ENCODE data around the gene GFRA1. TPM values are rescaled to one million over a fixed set of nuclear protein-coding genes. Genes with fewer than 3 reads are reported as not detected.
A peak's percentile ranks its signal among the peaks of the same experiment; 100 is the strongest.

GFRA1 gene
- total RNA-seq (ENCODE audit: unreplicated experiment) = 4.2 TPM
- long read RNA-seq = 0 reads

DNA sequence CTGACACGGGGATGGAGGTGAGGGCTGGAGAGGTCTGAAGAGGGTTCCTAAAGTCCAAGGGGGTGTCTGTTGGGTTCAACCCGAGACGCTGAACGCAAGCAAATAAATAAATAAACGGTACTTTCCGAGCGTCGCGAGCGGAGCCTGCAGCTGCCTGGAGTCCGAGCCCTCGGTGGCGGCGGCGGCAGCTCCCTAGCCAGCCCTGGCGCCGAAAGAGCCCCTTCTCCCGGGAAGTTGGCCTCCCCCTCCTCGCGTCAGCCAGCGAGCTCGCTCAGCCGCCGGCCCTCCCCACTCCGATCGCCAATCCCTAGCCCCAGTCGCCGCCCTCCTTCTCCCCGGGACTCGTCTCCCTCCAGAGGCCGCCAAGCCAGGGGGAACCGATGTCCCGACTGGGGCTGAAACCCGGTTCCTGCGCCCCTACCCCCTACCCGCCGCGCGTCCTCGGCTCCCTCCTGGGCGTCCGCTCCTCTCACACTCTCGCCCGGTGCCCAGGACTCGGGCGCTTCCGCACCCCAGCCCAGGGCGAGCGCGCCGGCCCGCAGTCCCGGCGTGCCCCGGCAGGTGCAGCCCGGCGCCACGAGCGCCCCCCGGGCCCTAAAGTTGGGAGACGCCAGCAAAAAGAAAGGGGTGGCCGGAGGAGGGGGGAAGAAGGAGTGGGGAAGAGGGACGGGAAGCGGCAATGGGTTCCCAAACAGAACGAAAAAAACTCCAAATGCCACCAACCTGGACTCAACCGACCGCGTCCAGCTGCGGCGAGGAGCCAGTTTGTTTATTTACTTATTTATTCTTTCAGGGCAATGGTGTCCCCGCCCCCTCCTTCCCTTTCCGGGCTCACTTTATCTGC is at the start of gene GFRA1:
Gene GFRA1 (minus strand): TSS at position 767 of the 844 bp plus-strand sequence. CDS start 1,177 bp downstream, outside the sequence.
- H3K9me3 Mint-ChIP-seq (ENCODE audit: unreplicated experiment) = no peaks in the 10 kb centered on the region
- peak within 1 kb of the TSS; percentile 92 for H3K4me3 Mint-ChIP-seq (ENCODE audit: unreplicated experiment)
- peaks cover 22% of the 10 kb centered on the region for H3K27me3 Mint-ChIP-seq (ENCODE audit: unreplicated experiment)
- TF ChIP-seq, protein P1, sequence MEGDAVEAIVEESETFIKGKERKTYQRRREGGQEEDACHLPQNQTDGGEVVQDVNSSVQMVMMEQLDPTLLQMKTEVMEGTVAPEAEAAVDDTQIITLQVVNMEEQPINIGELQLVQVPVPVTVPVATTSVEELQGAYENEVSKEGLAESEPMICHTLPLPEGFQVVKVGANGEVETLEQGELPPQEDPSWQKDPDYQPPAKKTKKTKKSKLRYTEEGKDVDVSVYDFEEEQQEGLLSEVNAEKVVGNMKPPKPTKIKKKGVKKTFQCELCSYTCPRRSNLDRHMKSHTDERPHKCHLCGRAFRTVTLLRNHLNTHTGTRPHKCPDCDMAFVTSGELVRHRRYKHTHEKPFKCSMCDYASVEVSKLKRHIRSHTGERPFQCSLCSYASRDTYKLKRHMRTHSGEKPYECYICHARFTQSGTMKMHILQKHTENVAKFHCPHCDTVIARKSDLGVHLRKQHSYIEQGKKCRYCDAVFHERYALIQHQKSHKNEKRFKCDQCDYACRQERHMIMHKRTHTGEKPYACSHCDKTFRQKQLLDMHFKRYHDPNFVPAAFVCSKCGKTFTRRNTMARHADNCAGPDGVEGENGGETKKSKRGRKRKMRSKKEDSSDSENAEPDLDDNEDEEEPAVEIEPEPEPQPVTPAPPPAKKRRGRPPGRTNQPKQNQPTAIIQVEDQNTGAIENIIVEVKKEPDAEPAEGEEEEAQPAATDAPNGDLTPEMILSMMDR (IDR thresholded peaks at IDR 0.05; ENCODE audit: unreplicated experiment) = peak; percentile 14
- peaks cover 3% of the 10 kb centered on the region for H3K36me3 Mint-ChIP-seq (ENCODE audit: low read depth, unreplicated experiment)
- H3K27ac Mint-ChIP-seq (ENCODE audit: unreplicated experiment) = no peak within 1 kb of the TSS
- H3K4me1 Mint-ChIP-seq (ENCODE audit: unreplicated experiment) = peaks cover 8% of the 10 kb centered on the region
- DNase-seq (ENCODE audit: low spot score) = peak; percentile 29

- Mint-ChIP-seq H3K36me3 (ENCODE audit: low read depth, unreplicated experiment) (no peaks in the 10 kb centered on the region), H3K4me3 (ENCODE audit: unreplicated experiment) (no peak overlapping the region), H3K9me3 (ENCODE audit: unreplicated experiment) (no peaks in the 10 kb centered on the region), H3K27me3 (ENCODE audit: unreplicated experiment) (peaks cover 2% of the 10 kb centered on the region), H3K27ac (ENCODE audit: unreplicated experiment) (no peak overlapping the region), H3K4me1 (ENCODE audit: unreplicated experiment) (peaks cover 12% of the 10 kb centered on the region)
- DNase-seq (ENCODE audit: low spot score) = no peak
- TF ChIP-seq, protein P1 (IDR thresholded peaks at IDR 0.05; ENCODE audit: unreplicated experiment) = no peak
Observed at GRCh38 chr10:116316503-116316902, 43.5 kb upstream of the GFRA1 start.

DNA sequence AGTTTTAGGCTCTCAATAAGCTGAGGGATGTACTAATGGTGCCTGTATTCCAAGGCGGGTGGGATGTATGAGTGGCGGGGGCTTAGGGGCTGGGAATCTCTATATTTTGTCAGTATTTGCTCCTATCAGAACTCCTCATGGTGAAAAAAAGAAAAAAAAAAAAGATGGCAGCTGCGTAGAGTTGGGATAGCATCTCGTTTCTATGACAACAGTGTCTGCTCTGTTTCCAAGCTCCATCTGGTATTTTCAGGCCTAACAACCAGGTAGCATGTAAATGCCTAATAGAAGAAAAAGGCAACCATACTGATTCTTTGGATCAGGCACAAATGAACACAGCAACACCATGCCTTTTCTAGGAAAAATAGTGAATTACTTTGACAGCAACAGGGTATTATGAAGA is 39.5 kb upstream of the GFRA1 start:
- Mint-ChIP-seq H3K27ac (ENCODE audit: unreplicated experiment) (no peak overlapping the region), H3K27me3 (ENCODE audit: unreplicated experiment) (peaks cover 2% of the 10 kb centered on the region), H3K4me3 (ENCODE audit: unreplicated experiment) (no peak overlapping the region), H3K4me1 (ENCODE audit: unreplicated experiment) (peaks cover 12% of the 10 kb centered on the region), H3K36me3 (ENCODE audit: low read depth, unreplicated experiment) (no peaks in the 10 kb centered on the region), H3K9me3 (ENCODE audit: unreplicated experiment) (no peaks in the 10 kb centered on the region)
- TF ChIP-seq, protein P1 (IDR thresholded peaks at IDR 0.05; ENCODE audit: unreplicated experiment) = no peak
- DNase-seq (ENCODE audit: low spot score) = no peak

DNA sequence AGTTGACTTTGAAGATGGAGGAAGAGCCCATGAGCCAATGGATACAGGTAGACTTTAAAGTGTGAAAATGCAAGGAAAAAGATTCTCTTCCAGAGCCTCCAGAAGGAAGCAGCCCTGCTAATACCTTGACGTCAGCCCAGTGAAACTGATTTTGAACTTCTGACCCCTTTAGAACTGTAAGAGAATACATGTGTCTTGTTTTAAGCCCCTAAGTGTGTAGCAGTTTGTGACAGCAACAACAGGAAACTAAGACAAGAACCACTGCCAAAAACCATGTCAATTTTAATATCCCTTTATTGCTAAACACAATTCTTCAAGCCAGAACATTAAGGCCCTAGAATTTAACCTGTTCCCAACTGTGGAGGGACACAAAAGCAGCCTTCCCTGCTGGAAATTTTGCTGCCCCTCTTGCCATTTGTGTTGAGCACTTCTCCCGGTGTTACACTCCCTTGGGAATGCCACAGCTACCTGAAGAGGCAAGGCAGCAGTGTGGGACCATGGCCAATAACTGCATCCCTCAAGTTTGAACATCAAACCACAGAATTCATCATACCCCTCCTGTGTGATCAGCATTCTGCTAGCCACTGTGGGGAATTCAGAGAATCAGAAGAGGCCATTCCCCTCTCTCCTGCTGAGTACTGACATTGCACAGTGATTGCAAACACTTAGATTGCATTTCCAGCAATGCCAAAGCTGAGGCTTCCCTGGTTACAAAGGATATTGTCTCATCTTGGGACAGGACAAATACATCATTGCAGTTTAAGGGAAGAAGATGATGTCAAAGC is 38.9 kb upstream of the GFRA1 start:
- TF ChIP-seq, protein P1 (IDR thresholded peaks at IDR 0.05; ENCODE audit: unreplicated experiment) = no peak
- Mint-ChIP-seq H3K4me1 (ENCODE audit: unreplicated experiment) (peaks cover 6% of the 10 kb centered on the region), H3K9me3 (ENCODE audit: unreplicated experiment) (no peaks in the 10 kb centered on the region), H3K4me3 (ENCODE audit: unreplicated experiment) (no peak overlapping the region), H3K27me3 (ENCODE audit: unreplicated experiment) (peaks cover 2% of the 10 kb centered on the region), H3K27ac (ENCODE audit: unreplicated experiment) (no peak overlapping the region), H3K36me3 (ENCODE audit: low read depth, unreplicated experiment) (no peaks in the 10 kb centered on the region)
- no peak for DNase-seq (ENCODE audit: low spot score)

Measured in endothelial cell (in vitro differentiated cells).